OCI-M2 (cell line): ENCODE results near the gene BLCAP.
"Not testable (repeated sequence)": the region's sequence is repeated elsewhere in the genome, so short reads cannot be mapped to it uniquely, and the experiment has no call there.

ENCODE experiments used
- DNase-seq: peaks from one replicate; lab custom pipeline; 2025; ENCODE audit not compliant: unreplicated experiment; lab: John Stamatoyannopoulos, UW

BLCAP gene

DNA sequence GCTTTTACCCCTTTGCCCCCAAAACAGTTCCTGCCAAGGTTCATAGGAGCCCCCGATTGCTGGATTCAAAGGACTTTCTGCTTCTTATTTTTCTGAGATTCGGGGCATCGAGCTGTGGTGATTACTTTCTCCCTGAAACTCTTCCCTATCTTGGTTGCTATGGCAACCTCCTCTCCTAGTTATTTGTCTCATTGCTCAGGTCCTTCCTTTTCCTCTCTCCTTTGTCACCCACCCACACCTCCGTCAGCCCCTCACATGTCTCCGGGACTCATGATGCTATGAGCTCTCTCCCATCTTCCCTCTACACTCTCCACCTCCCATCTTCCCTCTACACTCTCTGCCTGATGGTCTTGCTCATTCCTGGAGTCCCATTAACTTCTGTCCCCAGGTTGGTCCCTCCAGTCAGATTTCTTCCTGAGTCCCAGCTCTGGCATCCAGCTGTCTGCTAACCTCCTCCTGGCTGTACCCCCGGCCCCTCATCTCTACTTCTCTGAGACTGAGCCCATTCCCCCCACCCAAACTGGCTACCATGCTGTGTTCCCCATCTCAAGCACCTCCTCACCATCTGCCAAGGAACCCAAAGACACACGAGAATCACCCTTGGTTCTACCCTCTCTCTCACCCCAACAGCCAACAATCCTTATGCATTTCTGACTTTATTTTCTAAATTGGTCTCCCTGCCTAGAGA lies 36.9 kb downstream of the BLCAP start:
- DNase-seq = no peak

GRCh38 chr20:37486209-37486608 lies 41.5 kb downstream of the BLCAP start:
- DNase-seq = not testable (repeated sequence)

- no peak for DNase-seq
Measured at GRCh38 chr20:37484331-37484730, 43.3 kb downstream of the BLCAP start.

DNA sequence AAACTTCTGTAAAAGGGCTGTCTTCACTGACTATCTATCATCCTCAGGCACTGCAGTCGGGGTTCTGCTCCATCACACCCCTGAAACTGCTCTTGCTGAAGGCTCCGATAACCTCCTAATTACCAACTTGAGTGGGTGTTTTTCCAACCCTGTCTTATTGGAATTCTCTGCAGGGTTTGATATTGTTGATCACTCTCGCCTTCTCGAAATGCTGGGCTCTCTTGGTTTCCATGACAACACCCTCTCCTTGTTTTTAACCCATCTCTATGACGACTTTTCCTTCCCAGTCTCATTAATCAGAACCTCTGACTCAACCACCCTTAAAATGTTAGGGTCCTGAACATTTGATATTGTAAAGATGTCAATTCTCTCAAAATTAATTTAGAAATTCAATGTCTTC lies 46.1 kb downstream of the BLCAP start:
- no peak for DNase-seq

DNA sequence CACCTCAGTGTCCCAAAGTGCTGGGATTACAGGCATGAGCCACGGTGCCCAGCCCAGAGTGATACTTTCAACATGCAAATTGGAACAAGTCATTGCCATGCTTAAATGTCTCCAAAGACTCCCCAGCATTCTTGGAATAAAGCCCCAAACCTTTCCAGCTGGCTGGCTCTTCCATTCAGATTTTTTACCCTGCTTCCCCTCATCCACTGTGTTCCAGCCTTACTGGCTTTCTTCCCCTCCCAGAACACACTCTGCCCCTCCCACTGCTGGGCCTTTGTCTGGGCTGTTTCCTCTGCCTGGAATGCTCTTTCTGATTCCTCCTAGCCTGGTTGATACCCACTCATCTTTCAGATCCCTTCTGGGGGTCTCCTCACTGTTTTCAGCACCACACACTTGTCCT lies 46.8 kb downstream of the BLCAP start:
- no peak for DNase-seq

- DNase-seq = no peak
Measured at GRCh38 chr20:37479925-37480691, 47.6 kb downstream of the BLCAP start.

- DNase-seq = no peak
Measured at GRCh38 chr20:37479266-37479665, 48.4 kb downstream of the BLCAP start.

- no peak for DNase-seq
Measured at GRCh38 chr20:37477041-37477440, 50.6 kb downstream of the BLCAP start.

DNA sequence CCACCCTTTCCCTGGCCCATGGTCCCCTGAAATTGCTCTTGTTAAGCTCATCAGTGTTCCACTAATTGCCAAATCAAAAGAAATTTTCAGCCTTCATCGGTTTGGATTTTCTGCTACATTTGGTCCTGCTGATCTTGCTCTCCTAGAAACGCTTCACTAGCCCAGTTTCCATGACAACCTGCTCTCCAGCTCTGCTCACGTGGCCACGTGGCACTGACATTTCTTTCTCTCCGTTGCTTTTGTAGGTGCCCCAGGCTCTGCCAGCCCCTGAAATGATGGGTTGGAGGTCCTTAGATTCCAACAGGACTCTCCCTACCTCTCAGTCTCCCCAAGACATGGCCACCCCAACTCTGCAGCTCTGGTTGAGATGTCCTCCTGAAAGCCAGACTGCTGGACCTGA lies 52.4 kb downstream of the BLCAP start:
- no peak for DNase-seq

DNA sequence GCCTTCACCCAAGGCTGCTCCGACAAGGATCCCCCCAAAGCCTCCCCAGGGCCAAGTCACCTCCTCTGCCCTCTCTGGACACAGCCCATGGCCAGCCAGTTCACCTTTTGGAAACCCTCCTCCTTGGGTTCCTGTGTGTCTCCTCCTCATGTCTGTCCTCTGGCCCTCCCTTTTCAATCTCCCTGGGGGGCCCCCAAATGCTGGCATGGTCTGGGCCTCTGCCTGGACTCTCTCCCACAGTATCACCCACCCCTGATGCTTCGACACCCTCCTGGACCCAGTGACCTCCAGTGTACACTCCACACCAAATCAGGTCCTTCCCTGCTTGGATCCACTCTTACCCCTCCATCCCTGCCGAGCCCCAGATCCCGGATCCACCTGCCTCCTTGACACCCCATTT lies 53.3 kb downstream of the BLCAP start:
- no peak for DNase-seq

GRCh38 chr20:37473249-37474000 lies 54.3 kb downstream of the BLCAP start:
- DNase-seq = no peak

- not testable (repeated sequence) for DNase-seq
Measured at GRCh38 chr20:37472435-37472834, 55.2 kb downstream of the BLCAP start.

GRCh38 chr20:37471741-37472235 lies 55.9 kb downstream of the BLCAP start:
- no peak for DNase-seq

DNA sequence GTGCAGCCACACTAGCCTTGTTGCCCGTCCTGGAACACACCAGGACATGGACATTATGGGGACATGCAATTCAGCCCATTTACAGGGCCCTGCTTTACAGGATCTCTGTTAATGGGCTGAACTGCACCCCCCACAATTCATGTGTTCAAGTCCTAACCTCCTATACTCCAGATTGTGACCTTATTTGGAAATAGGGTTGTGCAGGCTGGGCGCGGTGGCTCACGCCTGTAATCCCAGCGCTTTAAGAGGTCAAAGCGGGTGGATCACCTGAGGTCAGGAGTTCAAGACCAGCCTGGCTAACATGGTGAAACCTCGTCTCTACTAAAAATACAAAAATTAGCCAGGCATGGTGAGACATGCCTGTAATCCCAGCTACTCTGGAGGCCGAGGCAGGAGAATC lies 57.5 kb downstream of the BLCAP start:
- not testable (repeated sequence) for DNase-seq

GRCh38 chr20:37469531-37469930 lies 58.1 kb downstream of the BLCAP start:
- DNase-seq = no peak

- DNase-seq = no peak
Measured at GRCh38 chr20:37468886-37469285, 58.8 kb downstream of the BLCAP start.
